Measurements from ENCODE around the gene RGL1.

The RGL1 gene

DNA sequence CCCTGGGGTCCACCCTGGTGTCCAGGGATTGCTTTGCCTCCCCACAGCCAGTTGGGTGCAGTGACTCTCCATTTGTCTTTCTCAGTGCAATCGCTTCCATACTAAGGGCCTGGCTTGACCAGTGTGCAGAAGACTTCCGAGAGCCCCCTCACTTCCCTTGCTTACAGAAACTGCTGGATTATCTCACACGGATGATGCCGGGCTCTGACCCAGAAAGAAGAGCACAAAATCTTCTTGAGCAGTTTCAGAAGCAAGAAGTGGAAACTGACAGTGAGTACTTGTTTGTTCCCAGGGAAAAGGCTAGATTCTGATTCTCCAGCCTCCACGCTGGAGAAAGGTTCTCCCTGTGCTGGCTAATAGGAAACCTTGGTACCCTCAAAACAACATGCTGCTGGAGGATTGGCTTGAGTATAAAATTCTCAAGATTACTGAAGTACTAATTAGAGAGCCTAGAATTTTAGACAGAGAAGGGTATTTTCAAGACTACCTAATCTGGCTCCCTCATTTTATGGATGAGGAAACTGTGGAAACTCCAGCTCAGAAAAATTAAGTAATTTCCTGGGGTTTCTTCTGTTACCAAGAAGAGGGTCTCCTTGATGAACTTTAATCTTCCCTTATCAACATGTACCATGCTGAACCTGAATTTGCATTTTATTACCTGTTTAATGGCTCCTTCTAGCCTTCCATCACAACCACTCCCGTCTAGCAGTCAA lies 75.8 kb downstream of the RGL1 start:
- Histone ChIP-seq H3K9me3 (ENCODE audit: insufficient read depth, low read depth, low read length) (no peaks in the 10 kb centered on the region), H3K9ac (ENCODE audit: low read depth, low read length, poor library complexity, severe bottlenecking) (no peak overlapping the region), H3K27me3 (ENCODE audit: insufficient read depth, low read length, poor library complexity, severe bottlenecking) (no peaks in the 10 kb centered on the region), H2AFZ (ENCODE audit: low read length) (no peak overlapping the region), H3K4me2 (ENCODE audit: low read depth, low read length, poor library complexity, severe bottlenecking) (no peak overlapping the region), H4K20me1 (ENCODE audit: insufficient read depth, low read length, poor library complexity, severe bottlenecking) (no peaks in the 10 kb centered on the region), H3K36me3 (ENCODE audit: insufficient read depth, low read length) (no peaks in the 10 kb centered on the region), H3F3A (ENCODE audit: low read depth) (no peaks in the 10 kb centered on the region), H3K9me2 (replicated peaks; ENCODE audit: low read depth, low read length) (no peaks in the 10 kb centered on the region), H3K4me3 (ENCODE audit: low read length, poor library complexity, severe bottlenecking) (no peak overlapping the region), H3K79me2 (ENCODE audit: insufficient read depth, low read length) (no peaks in the 10 kb centered on the region), H3K4me1 (ENCODE audit: insufficient read depth, low read length, poor library complexity, severe bottlenecking) (peaks cover 7% of the 10 kb centered on the region)
- no peak for TF ChIP-seq EZH2phosphoT487 (IDR thresholded peaks at IDR 0.05; ENCODE audit: borderline replicate concordance)
- TF ChIP-seq, protein P1, sequence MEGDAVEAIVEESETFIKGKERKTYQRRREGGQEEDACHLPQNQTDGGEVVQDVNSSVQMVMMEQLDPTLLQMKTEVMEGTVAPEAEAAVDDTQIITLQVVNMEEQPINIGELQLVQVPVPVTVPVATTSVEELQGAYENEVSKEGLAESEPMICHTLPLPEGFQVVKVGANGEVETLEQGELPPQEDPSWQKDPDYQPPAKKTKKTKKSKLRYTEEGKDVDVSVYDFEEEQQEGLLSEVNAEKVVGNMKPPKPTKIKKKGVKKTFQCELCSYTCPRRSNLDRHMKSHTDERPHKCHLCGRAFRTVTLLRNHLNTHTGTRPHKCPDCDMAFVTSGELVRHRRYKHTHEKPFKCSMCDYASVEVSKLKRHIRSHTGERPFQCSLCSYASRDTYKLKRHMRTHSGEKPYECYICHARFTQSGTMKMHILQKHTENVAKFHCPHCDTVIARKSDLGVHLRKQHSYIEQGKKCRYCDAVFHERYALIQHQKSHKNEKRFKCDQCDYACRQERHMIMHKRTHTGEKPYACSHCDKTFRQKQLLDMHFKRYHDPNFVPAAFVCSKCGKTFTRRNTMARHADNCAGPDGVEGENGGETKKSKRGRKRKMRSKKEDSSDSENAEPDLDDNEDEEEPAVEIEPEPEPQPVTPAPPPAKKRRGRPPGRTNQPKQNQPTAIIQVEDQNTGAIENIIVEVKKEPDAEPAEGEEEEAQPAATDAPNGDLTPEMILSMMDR (conservative IDR thresholded peaks at IDR 0.05; ENCODE audit: low read length): no peak

DNA sequence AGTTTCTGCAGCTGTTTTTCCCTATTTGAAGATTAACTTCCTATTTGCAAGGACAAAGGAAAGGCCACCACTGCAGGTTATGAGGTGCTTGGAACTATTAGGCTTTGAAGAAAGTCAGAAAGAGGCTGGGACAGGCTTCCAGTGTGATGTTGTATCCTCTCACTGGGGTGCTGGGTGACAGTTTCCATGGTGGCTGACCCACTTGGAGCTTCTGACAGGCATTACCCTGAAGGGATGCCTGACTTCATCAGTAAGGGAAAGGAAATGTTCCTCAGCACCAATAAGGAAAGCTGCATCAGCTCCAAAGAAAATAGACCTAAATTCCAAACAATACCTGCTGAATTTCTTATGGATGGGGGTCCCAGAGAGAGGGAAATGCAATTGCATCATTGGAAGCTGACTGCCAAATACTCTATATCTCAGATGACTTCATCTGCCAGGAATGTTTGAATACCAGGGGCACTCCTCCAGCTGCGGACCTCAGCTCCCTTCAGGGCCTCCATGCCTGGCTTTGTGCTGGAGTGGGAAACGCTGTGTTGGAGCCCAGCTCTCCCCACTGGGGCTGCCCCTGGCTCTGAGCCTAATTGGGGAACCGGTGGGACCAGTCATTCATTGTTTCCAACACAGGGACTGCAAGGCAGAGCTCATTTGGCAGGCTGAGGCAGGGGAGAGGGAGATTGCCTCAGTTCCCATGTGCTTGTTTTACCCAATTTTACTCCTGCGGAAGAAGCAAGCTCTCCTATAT lies 76.6 kb downstream of the RGL1 start:
- Histone ChIP-seq H3K27me3 (ENCODE audit: insufficient read depth, low read length, poor library complexity, severe bottlenecking) (no peaks in the 10 kb centered on the region), H3K79me2 (ENCODE audit: insufficient read depth, low read length) (no peaks in the 10 kb centered on the region), H3F3A (ENCODE audit: low read depth) (no peaks in the 10 kb centered on the region), H3K36me3 (ENCODE audit: insufficient read depth, low read length) (no peaks in the 10 kb centered on the region), H4K20me1 (ENCODE audit: insufficient read depth, low read length, poor library complexity, severe bottlenecking) (no peaks in the 10 kb centered on the region), H3K9me2 (replicated peaks; ENCODE audit: low read depth, low read length) (no peaks in the 10 kb centered on the region), H3K9me3 (ENCODE audit: insufficient read depth, low read depth, low read length) (no peaks in the 10 kb centered on the region), H3K4me3 (ENCODE audit: low read length, poor library complexity, severe bottlenecking) (no peak overlapping the region), H3K9ac (ENCODE audit: low read depth, low read length, poor library complexity, severe bottlenecking) (no peak overlapping the region), H2AFZ (ENCODE audit: low read length) (no peak overlapping the region), H3K4me2 (ENCODE audit: low read depth, low read length, poor library complexity, severe bottlenecking) (no peak overlapping the region), H3K4me1 (ENCODE audit: insufficient read depth, low read length, poor library complexity, severe bottlenecking) (peaks cover 2% of the 10 kb centered on the region)
- no peak for TF ChIP-seq EZH2phosphoT487 (IDR thresholded peaks at IDR 0.05; ENCODE audit: borderline replicate concordance)
- TF ChIP-seq, protein P1 (conservative IDR thresholded peaks at IDR 0.05; ENCODE audit: low read length): no peak

DNA sequence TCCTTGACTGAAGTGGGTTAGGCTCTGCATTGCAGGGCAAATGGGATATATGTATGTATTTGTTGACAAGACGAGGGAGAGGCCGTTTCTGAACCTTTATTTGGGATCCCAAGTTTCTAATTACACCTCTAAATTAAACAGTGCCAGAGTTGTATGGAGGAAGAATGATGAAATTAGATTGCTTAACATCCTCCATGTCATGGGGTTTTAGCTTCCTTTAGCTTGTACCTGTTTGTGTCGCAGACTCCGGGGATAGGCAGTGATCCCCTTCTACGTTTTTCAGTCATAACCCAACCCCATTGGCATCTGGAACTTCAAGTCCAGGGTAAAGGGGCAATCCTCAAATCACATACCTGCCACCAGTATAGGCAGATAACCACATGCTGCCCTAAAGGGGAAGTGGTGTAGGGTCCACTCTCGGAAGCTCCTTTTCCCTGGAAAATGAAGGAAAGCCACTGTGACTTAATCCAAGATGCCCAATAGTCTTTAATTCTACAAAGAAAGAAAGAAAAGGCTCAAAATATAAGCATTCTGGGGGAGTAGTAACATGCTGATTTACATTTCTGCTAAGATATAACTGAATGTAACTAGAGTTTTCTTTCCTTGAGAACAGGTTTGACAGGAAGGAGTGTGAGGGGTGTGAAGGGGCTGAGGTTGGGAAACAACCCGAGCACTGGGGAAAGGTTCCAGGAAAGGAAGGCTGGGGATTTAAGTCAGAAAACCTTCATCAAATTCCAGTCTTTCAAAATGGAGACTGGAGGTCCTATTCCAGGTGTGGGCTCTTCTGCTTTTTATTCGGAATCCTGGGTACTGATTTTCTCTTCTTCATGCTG lies 77.6 kb downstream of the RGL1 start:
- no peak for TF ChIP-seq EZH2phosphoT487 (IDR thresholded peaks at IDR 0.05; ENCODE audit: borderline replicate concordance)
- TF ChIP-seq, protein P1 (conservative IDR thresholded peaks at IDR 0.05; ENCODE audit: low read length): no peak
- Histone ChIP-seq H3K9ac (ENCODE audit: low read depth, low read length, poor library complexity, severe bottlenecking) (no peak overlapping the region), H3K9me2 (replicated peaks; ENCODE audit: low read depth, low read length) (no peaks in the 10 kb centered on the region), H3K9me3 (ENCODE audit: insufficient read depth, low read depth, low read length) (no peaks in the 10 kb centered on the region), H2AFZ (ENCODE audit: low read length) (no peak overlapping the region), H3K4me3 (ENCODE audit: low read length, poor library complexity, severe bottlenecking) (no peak overlapping the region), H4K20me1 (ENCODE audit: insufficient read depth, low read length, poor library complexity, severe bottlenecking) (no peaks in the 10 kb centered on the region), H3K27me3 (ENCODE audit: insufficient read depth, low read length, poor library complexity, severe bottlenecking) (no peaks in the 10 kb centered on the region), H3K36me3 (ENCODE audit: insufficient read depth, low read length) (no peaks in the 10 kb centered on the region), H3F3A (ENCODE audit: low read depth) (no peaks in the 10 kb centered on the region), H3K4me2 (ENCODE audit: low read depth, low read length, poor library complexity, severe bottlenecking) (no peak overlapping the region), H3K79me2 (ENCODE audit: insufficient read depth, low read length) (no peaks in the 10 kb centered on the region), H3K4me1 (ENCODE audit: insufficient read depth, low read length, poor library complexity, severe bottlenecking) (peaks cover 5% of the 10 kb centered on the region)
